ENCODE measurements around the gene C12orf43.

The C12orf43 gene

DNA sequence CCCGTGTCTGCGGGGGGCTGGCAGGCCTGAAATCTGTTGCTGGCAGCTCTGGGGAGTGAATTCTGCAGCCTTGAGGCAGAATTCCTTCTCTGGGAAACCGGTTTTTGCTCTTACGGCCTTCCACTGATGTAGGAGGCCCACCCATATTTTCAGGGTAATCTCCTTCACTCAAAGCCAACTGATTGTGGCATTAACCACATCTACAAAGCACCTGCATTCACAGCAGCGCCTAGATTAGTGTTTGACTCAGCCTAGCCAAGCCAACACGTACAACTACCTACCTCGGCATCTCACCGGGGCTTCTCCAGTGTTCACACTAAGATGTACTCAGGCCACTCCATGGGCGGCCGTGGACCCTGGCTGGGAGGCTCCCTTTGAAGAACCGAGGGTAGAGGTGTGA lies 15.8 kb downstream of the C12orf43 start:
- no peak overlapping the region for H3K4me3 ChIP-seq (ENCODE audit: low read depth, low read length)

GRCh38 chr12:120999191-121000120 lies 16.8 kb downstream of the C12orf43 start:
- no peak overlapping the region for H3K4me3 ChIP-seq (ENCODE audit: low read depth, low read length)

GRCh38 chr12:120998435-120998834 lies 17.9 kb downstream of the C12orf43 start:
- H3K4me3 ChIP-seq (ENCODE audit: low read depth, low read length), result no peak overlapping the region

- no peak overlapping the region for H3K4me3 ChIP-seq (ENCODE audit: low read depth, low read length)
Measured at GRCh38 chr12:120997448-120997847, 18.8 kb downstream of the C12orf43 start.

DNA sequence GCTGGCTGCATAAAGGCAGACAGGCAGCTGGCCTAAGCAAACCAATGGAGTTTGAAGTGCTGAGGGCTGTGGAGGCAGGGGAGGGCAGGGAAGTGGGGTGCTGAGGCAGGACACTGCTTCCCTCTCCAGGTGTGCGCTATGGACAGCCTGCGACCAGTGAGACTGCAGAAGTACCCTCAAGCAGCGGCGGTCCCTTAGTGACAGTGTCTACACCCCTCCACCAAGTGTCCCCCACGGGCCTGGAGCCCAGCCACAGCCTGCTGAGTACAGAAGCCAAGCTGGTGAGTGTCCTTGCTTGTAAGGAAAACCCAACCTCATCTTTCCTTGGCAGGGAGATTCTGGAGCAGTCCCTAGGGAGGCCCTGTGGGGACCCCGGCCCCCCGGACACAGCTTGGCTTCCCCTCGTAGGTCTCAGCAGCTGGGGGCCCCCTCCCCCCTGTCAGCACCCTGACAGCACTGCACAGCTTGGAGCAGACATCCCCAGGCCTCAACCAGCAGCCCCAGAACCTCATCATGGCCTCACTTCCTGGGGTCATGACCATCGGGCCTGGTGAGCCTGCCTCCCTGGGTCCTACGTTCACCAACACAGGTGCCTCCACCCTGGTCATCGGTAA lies 20.0 kb downstream of the C12orf43 start:
- no peak overlapping the region for H3K4me3 ChIP-seq (ENCODE audit: low read depth, low read length)

GRCh38 chr12:120994589-120995337 lies 21.5 kb downstream of the C12orf43 start:
- H3K4me3 ChIP-seq (ENCODE audit: low read depth, low read length), result no peak overlapping the region

- H3K4me3 ChIP-seq (ENCODE audit: low read depth, low read length), result no peak overlapping the region
Measured at GRCh38 chr12:120994059-120994458, 22.2 kb downstream of the C12orf43 start.

DNA sequence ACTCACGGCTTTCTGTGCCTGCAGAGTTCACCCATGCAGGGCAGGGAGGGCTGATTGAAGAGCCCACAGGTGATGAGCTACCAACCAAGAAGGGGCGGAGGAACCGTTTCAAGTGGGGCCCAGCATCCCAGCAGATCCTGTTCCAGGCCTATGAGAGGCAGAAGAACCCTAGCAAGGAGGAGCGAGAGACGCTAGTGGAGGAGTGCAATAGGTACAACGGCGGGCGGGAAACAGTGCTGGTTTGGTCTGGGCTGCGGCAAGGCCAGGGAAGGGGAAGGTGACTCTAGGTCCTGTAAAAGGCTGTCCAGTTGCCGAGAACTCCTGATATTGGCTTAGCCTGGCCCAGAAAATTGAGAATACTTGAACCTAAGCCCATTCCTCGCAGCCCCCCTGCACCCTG lies 22.8 kb downstream of the C12orf43 start:
- H3K4me3 ChIP-seq (ENCODE audit: low read depth, low read length), result no peak overlapping the region

- H3K4me3 ChIP-seq (ENCODE audit: low read depth, low read length), result no peak overlapping the region
Measured at GRCh38 chr12:120992989-120993388, 23.3 kb downstream of the C12orf43 start.

- H3K4me3 ChIP-seq (ENCODE audit: low read depth, low read length), result no peak overlapping the region
Measured at GRCh38 chr12:120991965-120992364, 24.3 kb downstream of the C12orf43 start.

DNA sequence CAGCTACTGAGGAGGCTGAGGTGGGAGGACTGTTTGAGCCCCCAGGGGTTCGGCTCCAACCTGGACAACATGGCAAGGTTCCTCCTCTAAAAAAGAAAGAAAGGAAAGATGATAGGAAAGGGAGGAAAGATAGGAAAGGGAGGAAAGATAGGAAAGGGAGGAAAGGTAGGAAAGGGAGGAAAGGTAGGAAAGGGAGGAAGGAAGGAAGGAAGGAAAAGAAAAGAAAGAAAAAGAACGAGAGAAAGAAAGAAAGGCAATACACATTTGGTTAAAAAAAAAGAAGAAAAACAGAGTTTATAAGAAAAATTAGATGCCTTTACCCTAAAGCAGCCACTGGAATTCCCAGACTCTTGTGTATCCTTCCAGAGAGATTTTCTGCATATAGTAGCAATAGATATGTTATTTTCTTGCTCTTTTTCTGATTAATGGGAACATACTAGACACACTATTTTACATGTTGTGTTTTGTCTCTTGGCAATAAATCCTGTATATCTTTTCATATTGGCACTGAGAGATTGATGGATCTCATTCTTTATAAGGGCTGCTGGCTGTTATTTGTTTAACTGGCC lies 25.7 kb downstream of the C12orf43 start:
- no peak overlapping the region for H3K4me3 ChIP-seq (ENCODE audit: low read depth, low read length)

- no peak overlapping the region for H3K4me3 ChIP-seq (ENCODE audit: low read depth, low read length)
Measured at GRCh38 chr12:120989687-120990086, 26.6 kb downstream of the C12orf43 start.

DNA sequence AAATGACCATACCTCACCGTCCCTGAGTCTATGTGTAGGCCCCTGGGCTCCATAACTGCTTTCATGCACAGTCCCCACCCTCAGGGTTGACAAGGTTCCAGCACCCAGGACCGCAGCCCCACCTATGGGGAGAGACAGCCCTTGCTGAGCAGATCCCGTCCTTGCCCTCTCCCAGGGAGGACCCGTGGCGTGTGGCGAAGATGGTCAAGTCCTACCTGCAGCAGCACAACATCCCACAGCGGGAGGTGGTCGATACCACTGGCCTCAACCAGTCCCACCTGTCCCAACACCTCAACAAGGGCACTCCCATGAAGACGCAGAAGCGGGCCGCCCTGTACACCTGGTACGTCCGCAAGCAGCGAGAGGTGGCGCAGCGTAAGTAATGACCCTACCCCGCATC lies 27.6 kb downstream of the C12orf43 start:
- no peak overlapping the region for H3K4me3 ChIP-seq (ENCODE audit: low read depth, low read length)

DNA sequence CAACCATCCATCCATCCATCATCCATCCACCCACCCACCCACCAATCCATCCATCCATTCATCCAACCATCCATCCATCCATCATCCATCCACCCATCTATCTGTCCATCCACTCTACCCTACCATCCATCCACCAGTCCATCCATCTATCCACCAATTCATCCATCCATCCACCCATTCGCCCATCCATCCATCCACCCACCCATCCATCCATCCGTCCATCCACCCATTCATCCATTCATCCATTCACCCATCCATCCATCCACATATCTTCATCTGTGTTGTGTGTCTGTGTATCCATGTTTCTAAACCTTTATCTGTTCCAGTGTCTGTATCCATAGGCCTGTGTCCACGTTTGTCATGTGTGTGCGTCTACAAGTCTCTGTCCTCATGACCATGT lies 28.1 kb downstream of the C12orf43 start:
- no peak overlapping the region for H3K4me3 ChIP-seq (ENCODE audit: low read depth, low read length)

DNA sequence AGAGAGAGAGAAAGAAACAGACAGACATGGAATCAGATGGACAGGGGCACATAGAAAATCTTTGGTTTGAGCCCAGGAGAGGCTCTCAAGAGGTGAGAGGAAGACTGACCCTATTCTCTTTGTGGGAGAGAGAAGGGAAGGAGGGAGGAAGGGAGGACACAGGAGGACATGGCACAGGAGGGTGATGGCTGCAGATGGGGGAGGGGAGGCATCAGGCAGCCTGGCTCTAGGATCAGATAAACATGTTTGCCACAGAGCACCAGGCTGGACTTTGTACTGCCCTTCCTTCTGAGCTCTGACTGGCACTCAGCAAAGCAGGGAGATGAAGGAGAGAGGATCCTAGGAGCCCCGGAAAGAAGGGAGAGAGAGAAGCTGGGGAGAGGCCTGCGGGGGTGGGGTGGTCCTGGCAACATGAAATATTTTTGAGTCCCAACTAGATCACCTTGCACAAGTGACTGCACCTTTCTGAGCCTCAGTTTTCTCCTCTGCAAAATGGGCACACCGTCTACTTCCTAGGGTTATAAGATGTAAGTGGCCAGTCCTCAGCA lies 31.9 kb downstream of the C12orf43 start:
- H3K4me3 ChIP-seq (ENCODE audit: low read depth, low read length), result no peak overlapping the region

DNA sequence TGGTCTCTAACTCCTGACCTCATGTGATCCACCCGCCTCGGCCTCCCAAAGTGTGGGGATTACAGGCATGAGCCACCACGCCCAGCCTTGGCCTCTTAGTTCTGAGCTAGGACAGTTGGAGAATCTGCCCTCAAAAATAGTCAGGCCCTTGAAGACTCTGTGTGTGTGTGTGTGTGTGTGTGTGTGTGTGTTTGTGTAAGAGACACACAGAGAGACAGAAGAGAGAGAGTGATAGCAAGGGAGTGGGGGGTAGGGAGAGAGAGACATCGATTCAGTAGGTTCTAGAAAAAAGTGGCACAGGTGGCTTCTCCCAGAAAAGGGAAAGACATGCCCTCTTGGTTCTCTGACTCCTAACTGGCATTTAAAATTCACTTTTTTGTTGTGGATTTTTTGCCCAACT lies 32.5 kb downstream of the C12orf43 start:
- H3K4me3 ChIP-seq (ENCODE audit: low read depth, low read length), result no peak overlapping the region

DNA sequence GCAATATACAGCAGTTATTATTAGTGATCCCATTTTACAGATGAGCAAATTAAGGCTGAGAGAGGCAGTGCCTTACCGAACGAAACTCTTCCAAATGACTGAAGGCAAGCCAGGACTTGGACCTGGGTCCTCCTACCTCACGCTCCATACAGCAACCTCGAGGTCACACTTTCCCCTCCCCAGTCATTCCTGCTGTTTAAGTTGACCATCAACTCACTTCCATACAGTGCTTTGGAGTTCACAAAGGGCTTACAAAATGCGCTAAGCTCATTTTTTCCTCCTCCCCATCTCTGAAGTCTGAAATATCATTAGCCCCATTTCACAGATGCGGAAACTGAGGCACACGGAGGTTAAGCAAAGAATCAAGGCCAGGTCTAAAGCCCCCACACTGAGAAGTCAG lies 33.6 kb downstream of the C12orf43 start:
- H3K4me3 ChIP-seq (ENCODE audit: low read depth, low read length), result no peak overlapping the region

DNA sequence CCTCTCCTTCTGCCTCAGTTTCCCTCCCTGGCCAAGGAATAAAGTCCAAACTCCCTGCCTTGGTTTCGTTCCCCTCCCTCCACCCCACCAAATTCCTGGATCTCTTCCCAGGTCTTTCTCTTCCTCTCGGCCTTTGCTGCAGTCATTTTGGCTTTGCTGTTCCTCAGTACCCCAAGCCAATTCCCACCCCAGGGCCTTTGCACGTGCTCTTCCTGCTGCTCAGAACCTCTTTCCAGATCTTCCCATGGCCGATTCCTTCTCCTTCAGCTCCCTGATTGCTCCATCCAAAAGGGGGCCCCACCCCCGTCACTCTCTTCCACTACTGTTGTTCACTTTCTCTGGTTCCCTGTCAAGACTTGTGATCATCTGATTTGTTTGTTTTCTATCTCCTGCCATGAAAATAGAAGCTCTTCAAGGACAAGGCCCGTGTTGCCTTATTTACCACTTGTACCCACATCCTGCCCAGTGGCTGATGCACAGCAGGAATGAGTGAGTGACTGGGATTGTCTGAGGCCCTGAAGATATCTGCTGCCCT lies 34.8 kb downstream of the C12orf43 start:
- H3K4me3 ChIP-seq (ENCODE audit: low read depth, low read length), result no peak overlapping the region

GRCh38 chr12:120980800-120981368 lies 35.4 kb downstream of the C12orf43 start:
- no peak overlapping the region for H3K4me3 ChIP-seq (ENCODE audit: low read depth, low read length)

All from iPS-11a (cell line).